ENCODE results near the gene ZNF222.

DNA sequence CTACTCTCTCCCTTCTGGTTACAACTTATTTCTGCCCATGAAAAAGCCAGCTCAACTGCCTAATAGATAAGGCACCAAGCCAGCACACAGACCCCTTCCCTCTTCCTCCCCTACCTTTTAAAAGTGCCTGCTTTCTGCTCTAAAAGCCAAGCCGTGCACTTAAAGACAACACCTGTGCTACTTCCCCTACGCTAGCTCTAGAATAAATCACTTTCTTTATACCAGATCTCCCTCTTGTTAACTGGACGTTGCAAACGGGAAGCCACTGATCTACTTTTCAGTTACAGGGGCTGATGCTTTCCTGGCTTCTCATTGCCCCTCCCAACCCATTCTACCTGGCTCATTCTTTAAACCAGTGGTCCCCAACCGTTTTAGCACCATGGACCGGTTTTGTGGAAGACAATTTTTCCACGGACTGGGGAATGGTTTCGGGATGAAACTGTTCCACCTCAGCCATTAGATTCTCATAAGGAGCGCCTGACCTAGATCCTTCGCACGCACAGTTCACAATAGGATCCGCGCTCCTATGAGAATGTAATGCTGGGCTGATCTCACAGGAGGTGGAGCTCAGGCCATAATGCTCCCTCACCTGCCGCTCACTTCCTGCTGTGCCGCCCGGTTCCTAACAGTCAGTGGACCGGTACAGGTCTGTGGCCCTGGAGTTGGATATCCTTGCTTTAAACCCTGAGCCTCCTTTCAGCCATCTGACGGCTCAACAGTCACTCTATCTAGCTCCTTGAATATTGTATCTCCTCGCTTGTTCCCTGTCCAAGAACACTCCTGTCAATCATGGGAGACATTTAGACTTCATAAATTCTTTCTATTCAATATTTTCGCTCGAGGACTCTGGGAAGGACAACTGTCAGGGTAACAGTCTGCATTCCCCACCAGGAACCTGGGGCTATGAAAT is 25.8 kb downstream of the ZNF222 start:
- TF ChIP-seq, protein P1, sequence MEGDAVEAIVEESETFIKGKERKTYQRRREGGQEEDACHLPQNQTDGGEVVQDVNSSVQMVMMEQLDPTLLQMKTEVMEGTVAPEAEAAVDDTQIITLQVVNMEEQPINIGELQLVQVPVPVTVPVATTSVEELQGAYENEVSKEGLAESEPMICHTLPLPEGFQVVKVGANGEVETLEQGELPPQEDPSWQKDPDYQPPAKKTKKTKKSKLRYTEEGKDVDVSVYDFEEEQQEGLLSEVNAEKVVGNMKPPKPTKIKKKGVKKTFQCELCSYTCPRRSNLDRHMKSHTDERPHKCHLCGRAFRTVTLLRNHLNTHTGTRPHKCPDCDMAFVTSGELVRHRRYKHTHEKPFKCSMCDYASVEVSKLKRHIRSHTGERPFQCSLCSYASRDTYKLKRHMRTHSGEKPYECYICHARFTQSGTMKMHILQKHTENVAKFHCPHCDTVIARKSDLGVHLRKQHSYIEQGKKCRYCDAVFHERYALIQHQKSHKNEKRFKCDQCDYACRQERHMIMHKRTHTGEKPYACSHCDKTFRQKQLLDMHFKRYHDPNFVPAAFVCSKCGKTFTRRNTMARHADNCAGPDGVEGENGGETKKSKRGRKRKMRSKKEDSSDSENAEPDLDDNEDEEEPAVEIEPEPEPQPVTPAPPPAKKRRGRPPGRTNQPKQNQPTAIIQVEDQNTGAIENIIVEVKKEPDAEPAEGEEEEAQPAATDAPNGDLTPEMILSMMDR (IDR thresholded peaks at IDR 0.05; ENCODE audit: control extremely low read depth in 1 of 3, insufficient read depth in 1 of 3, low read depth in 1 of 3, low read length in 3 of 3), result no peak
- no peak for TF ChIP-seq POLR2AphosphoS5 (IDR thresholded peaks at IDR 0.05; ENCODE audit: low read depth, low read length)
- no peak for TF ChIP-seq EZH2 (IDR thresholded peaks at IDR 0.05; ENCODE audit: low read depth, low read length, severe bottlenecking)
- no peak for TF ChIP-seq POLR2A (IDR thresholded peaks at IDR 0.05; ENCODE audit: control extremely low read depth in 1 of 2, low read depth in 2 of 2, low read length in 2 of 2)
- no peak for TF ChIP-seq TAF1 (IDR thresholded peaks at IDR 0.05; ENCODE audit: low read depth, low read length)
- no peak for TF ChIP-seq CBX5 (IDR thresholded peaks at IDR 0.05; ENCODE audit: low read depth, low read length)
- TF ChIP-seq CBX8 (IDR thresholded peaks at IDR 0.05; ENCODE audit: borderline replicate concordance, low read depth, low read length), result no peak
- TF ChIP-seq POU5F1 (IDR thresholded peaks at IDR 0.05; ENCODE audit: low read depth, low read length), result no peak
- TF ChIP-seq KDM1A (IDR thresholded peaks at IDR 0.05; ENCODE audit: borderline replicate concordance, low read length), result no peak
- TF ChIP-seq, protein P2, sequence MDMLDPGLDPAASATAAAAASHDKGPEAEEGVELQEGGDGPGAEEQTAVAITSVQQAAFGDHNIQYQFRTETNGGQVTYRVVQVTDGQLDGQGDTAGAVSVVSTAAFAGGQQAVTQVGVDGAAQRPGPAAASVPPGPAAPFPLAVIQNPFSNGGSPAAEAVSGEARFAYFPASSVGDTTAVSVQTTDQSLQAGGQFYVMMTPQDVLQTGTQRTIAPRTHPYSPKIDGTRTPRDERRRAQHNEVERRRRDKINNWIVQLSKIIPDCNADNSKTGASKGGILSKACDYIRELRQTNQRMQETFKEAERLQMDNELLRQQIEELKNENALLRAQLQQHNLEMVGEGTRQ (IDR thresholded peaks at IDR 0.05; ENCODE audit: low read length), result no peak
- TF ChIP-seq YY1 (IDR thresholded peaks at IDR 0.05; ENCODE audit: low read depth, low read length), result no peak
- TF ChIP-seq BRCA1 (IDR thresholded peaks at IDR 0.05; ENCODE audit: low read depth, low read length), result no peak
- TF ChIP-seq, protein P3, sequence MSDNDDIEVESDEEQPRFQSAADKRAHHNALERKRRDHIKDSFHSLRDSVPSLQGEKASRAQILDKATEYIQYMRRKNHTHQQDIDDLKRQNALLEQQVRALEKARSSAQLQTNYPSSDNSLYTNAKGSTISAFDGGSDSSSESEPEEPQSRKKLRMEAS (IDR thresholded peaks at IDR 0.05), result no peak

Measured in H1 (cell line).